Measurements from ENCODE around the gene RNF14. TPM values are rescaled to one million over a fixed set of nuclear protein-coding genes. Genes with fewer than 3 reads are reported as not detected.

Gene RNF14
- total and polyA plus RNA-seq, 2 donors = 31.9 to 42.6 TPM

DNA sequence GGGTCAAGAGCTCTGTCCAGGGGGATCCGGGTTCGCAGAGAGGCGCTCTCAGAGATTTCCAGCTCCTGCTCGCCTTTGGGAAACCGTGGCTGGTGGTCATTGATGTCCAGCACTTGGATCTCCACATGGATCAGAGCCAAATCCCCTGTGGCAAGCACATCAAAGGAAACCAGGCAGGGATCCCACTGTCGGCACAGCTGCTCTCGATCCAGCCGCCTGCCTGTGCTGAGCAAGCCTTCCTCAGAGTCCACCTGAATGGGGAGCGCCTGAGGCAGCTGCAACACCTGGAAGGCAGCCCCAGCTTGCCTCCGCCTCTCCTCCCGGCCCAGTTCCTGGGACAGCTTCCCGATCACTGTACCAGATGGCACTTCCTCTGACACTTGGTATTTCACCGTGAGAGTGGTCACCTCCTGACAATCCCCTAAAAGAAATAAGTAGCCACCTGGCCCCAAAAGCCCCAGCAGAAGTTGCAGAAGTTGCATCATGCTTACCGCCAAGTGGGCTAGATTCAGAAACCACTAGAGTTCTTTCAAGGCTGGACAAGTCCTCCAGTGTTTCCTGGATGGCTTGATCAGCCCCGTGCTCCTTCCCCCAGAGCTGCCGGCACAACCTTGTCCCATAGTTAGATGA lies 11.4 kb upstream of the RNF14 start:
- H3K27ac ChIP-seq (ENCODE audit: low read depth in 1 of 2, low read length in 1 of 2) = peak overlapping the region in 1 of 2 donors; percentile 7
- no peaks in the 10 kb centered on the region for H3K27me3 ChIP-seq (ENCODE audit: control insufficient read depth in 2 of 2, insufficient read depth in 1 of 2, low read length in 1 of 2)
- peaks cover 0 to 2% of the 10 kb centered on the region in 2 donors for H3K9me3 ChIP-seq (ENCODE audit: control insufficient read depth in 2 of 2, insufficient read depth in 1 of 2, low read length in 1 of 2)
- 72% methylated on average over 16 of the region's 16 CpGs for WGBS
- H3K36me3 ChIP-seq (ENCODE audit: control insufficient read depth in 2 of 2, insufficient read depth in 2 of 2, low read length in 1 of 2) = no peaks in the 10 kb centered on the region
- H3K4me3 ChIP-seq (ENCODE audit: low read length in 2 of 2) = no peak overlapping the region
- no peak for DNase-seq (ENCODE audit: low read depth in 6 of 9, low spot score in 9 of 9)
- H3K4me1 ChIP-seq (ENCODE audit: control insufficient read depth in 2 of 2, insufficient read depth in 2 of 2, low read length in 2 of 2) = peaks cover 13 to 38% of the 10 kb centered on the region in 2 donors

DNA sequence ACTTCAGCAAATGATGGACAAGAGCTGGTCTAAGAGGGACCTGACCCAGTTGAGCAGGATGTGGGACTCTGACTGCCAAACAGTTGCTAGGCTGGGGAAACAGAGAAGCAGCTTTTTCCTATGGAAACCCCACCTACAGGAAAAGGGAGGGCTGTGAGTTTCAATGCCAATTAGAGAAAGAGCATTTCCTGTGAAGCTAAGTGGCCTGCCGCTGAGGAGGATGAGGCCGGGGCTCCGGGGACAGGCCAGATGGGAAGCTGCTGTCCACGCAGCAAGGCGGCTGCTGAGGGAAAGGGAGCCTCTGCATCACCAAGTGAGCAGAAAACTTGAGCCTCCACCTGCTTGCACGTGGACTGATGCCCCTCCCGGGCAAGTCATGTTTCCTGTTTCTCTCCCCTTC lies 10.8 kb upstream of the RNF14 start, which contains the start of gene PCDH12:
TSS of gene PCDH12 (minus strand) at position 90 of the 400 bp plus-strand sequence. CDS start 351 bp downstream, outside the sequence.
- Histone ChIP-seq H3K36me3 (ENCODE audit: control insufficient read depth in 2 of 2, insufficient read depth in 2 of 2, low read length in 1 of 2) (no peaks in the 10 kb centered on the region), H3K4me3 (ENCODE audit: low read length in 2 of 2) (no peak within 1 kb of the TSS), H3K27me3 (ENCODE audit: control insufficient read depth in 2 of 2, insufficient read depth in 1 of 2, low read length in 1 of 2) (no peaks in the 10 kb centered on the region), H3K9me3 (ENCODE audit: control insufficient read depth in 2 of 2, insufficient read depth in 1 of 2, low read length in 1 of 2) (peaks cover 0 to 2% of the 10 kb centered on the region in 2 donors), H3K27ac (ENCODE audit: low read depth in 1 of 2, low read length in 1 of 2) (peak within 1 kb of the TSS in 1 of 2 donors; percentile 13), H3K4me1 (ENCODE audit: control insufficient read depth in 2 of 2, insufficient read depth in 2 of 2, low read length in 2 of 2) (peaks cover 13 to 38% of the 10 kb centered on the region in 2 donors)
- WGBS = 10% methylated on average over 7 of the region's 7 CpGs
- peak in 1 of 9 donors; percentile 34 for DNase-seq (ENCODE audit: low read depth in 6 of 9, low spot score in 9 of 9)

DNA sequence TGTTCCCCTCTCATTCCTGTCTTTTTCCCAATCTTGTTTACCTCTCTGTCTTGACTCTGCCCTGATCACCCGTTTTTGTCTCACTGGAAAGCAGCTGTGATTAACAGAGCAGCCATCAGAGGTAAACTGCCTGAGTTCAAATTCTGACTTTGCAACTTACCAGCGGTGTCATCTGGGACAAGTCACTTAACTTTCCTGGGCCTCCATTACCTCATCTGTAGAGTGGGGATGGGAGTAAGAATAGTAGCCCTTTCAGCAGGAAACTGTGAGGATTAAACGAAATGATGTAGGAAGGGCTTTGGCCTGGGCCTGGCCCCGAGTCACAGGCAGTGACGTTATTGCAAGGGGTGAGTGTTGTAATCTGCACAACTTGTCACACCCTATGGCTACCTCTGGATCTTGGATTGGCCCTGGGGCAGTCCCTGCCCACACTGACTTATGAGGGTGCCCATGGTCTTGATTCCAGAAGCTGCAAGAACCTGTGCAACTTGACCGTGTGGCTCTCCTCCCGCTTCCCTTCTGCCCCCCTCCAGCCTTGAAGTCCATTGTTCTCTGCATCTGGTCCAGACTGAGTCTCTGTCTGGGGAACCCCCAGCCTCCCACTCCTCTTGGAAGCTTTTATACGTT lies 10.2 kb upstream of the RNF14 start:
- Histone ChIP-seq H3K4me3 (ENCODE audit: low read length in 2 of 2) (no peak overlapping the region), H3K4me1 (ENCODE audit: control insufficient read depth in 2 of 2, insufficient read depth in 2 of 2, low read length in 2 of 2) (peaks cover 13 to 38% of the 10 kb centered on the region in 2 donors), H3K9me3 (ENCODE audit: control insufficient read depth in 2 of 2, insufficient read depth in 1 of 2, low read length in 1 of 2) (peaks cover 0 to 2% of the 10 kb centered on the region in 2 donors), H3K27me3 (ENCODE audit: control insufficient read depth in 2 of 2, insufficient read depth in 1 of 2, low read length in 1 of 2) (no peaks in the 10 kb centered on the region), H3K36me3 (ENCODE audit: control insufficient read depth in 2 of 2, insufficient read depth in 2 of 2, low read length in 1 of 2) (no peaks in the 10 kb centered on the region), H3K27ac (ENCODE audit: low read depth in 1 of 2, low read length in 1 of 2) (peak overlapping the region in 1 of 2 donors; percentile 13)
- DNase-seq (ENCODE audit: low read depth in 6 of 9, low spot score in 9 of 9) = no peak
- 90% methylated on average over 8 of the region's 8 CpGs for WGBS

DNA sequence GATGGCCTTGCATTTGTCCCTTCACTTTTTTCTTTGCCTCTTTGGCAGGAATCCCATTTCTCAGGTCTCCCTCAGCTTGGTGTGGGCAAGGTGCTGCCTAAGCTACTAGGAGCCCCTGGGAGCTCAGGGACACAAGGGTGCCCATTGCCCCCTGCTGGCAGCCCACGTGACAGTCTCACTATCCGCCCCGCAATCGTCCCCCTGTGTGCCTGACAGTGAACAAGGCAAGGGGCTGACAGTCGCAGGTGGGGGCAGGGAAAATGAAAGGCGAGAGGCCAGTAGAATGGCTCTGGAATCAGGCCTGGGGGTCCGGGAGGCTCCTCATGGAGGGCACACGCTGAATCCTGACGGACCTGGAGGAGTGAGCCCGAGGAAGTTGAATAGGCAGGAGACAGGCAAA lies 8.9 kb upstream of the RNF14 start:
- Histone ChIP-seq H3K27me3 (ENCODE audit: control insufficient read depth in 2 of 2, insufficient read depth in 1 of 2, low read length in 1 of 2) (no peaks in the 10 kb centered on the region), H3K4me1 (ENCODE audit: control insufficient read depth in 2 of 2, insufficient read depth in 2 of 2, low read length in 2 of 2) (peaks cover 13 to 38% of the 10 kb centered on the region in 2 donors), H3K36me3 (ENCODE audit: control insufficient read depth in 2 of 2, insufficient read depth in 2 of 2, low read length in 1 of 2) (no peaks in the 10 kb centered on the region), H3K27ac (ENCODE audit: low read depth in 1 of 2, low read length in 1 of 2) (no peak overlapping the region), H3K9me3 (ENCODE audit: control insufficient read depth in 2 of 2, insufficient read depth in 1 of 2, low read length in 1 of 2) (peaks cover 0 to 2% of the 10 kb centered on the region in 2 donors), H3K4me3 (ENCODE audit: low read length in 2 of 2) (no peak overlapping the region)
- DNase-seq (ENCODE audit: low read depth in 6 of 9, low spot score in 9 of 9) = peak in 3 of 9 donors; percentile 33 to 56 (median 44)
- WGBS = 82% methylated on average over 10 of the region's 10 CpGs

DNA sequence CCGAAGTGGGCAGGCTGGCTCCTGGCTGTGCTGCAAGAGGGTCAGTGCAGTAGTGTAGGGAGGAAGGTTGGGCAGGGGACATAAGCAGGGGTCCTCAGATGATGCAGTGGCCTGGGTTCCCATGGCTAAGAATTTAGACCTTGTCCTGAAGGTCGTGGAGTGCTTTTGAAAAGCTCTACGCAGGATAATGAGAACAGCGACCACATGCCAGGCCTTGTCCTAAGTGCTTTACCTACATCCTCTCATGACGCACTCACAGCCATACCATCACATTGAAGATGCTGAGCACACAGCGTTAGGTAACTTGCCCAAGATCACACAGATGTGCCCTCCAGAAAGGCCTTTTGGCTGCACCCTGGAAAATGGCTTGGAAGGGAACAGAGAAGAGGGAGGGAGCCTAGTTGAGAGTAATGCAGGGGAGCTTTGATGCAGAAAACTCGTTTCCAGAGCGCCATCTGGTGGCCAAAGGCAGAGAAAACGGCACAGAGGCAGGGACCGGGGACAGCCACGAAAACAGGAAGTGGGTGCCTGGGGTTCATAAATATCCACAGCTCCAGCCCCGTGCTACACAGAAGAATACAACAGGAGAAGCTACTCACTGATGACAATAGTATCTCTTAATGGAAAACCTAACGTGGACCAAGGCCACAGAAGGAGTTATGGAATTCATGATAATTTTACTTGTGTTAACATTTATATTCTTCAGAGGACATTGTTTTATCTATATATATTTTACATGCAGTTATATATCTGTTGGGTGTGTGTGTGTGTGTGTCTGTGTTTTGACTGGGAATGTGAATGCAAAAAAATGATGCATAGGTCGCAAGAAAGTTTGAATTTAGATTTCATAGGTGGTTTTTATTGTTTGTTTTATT lies 8.2 kb upstream of the RNF14 start:
- WGBS = 33% methylated on average over 14 of the region's 14 CpGs
- peaks cover 0 to 2% of the 10 kb centered on the region in 2 donors for H3K9me3 ChIP-seq (ENCODE audit: control insufficient read depth in 2 of 2, insufficient read depth in 1 of 2, low read length in 1 of 2)
- peak overlapping the region in 1 of 2 donors; percentile 57 for H3K27ac ChIP-seq (ENCODE audit: low read depth in 1 of 2, low read length in 1 of 2)
- H3K27me3 ChIP-seq (ENCODE audit: control insufficient read depth in 2 of 2, insufficient read depth in 1 of 2, low read length in 1 of 2) = no peaks in the 10 kb centered on the region
- peaks cover 13 to 38% of the 10 kb centered on the region in 2 donors for H3K4me1 ChIP-seq (ENCODE audit: control insufficient read depth in 2 of 2, insufficient read depth in 2 of 2, low read length in 2 of 2)
- peak overlapping the region in 1 of 2 donors; percentile 3 for H3K4me3 ChIP-seq (ENCODE audit: low read length in 2 of 2)
- peak; percentile 80 to 99 (median 95) for DNase-seq (ENCODE audit: low read depth in 6 of 9, low spot score in 9 of 9)
- no peaks in the 10 kb centered on the region for H3K36me3 ChIP-seq (ENCODE audit: control insufficient read depth in 2 of 2, insufficient read depth in 2 of 2, low read length in 1 of 2)

DNA sequence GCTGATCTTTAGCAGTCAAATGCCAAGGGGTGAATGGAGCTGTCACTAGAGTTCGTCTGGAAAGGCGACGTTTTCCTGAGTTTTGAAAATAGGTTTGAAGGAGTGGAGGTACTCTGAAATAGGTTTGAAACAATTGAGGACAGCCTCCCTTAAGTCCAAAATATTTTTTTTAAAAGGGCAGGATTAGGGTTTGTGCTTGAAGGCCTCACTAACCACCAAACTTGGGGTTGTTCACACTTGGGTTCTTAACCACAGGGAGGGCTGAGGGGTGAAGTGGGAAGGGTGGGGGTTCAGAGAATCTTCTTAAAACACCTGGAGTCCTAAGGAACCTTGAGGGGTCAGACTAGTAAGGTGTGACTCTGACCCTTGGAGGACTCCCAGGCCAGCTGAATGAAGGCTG lies 7.4 kb upstream of the RNF14 start:
- 95% methylated on average over 3 of the region's 3 CpGs for WGBS
- Histone ChIP-seq H3K9me3 (ENCODE audit: control insufficient read depth in 2 of 2, insufficient read depth in 1 of 2, low read length in 1 of 2) (peaks cover 0 to 2% of the 10 kb centered on the region in 2 donors), H3K27me3 (ENCODE audit: control insufficient read depth in 2 of 2, insufficient read depth in 1 of 2, low read length in 1 of 2) (no peaks in the 10 kb centered on the region), H3K4me3 (ENCODE audit: low read length in 2 of 2) (no peak overlapping the region), H3K27ac (ENCODE audit: low read depth in 1 of 2, low read length in 1 of 2) (peak overlapping the region in 1 of 2 donors; percentile 42), H3K4me1 (ENCODE audit: control insufficient read depth in 2 of 2, insufficient read depth in 2 of 2, low read length in 2 of 2) (peaks cover 13 to 38% of the 10 kb centered on the region in 2 donors), H3K36me3 (ENCODE audit: control insufficient read depth in 2 of 2, insufficient read depth in 2 of 2, low read length in 1 of 2) (no peaks in the 10 kb centered on the region)
- no peak for DNase-seq (ENCODE audit: low read depth in 6 of 9, low spot score in 9 of 9)

GRCh38 chr5:141963701-141964100 lies 5.2 kb upstream of the RNF14 start:
- no peak overlapping the region for H3K4me3 ChIP-seq (ENCODE audit: low read length in 2 of 2)
- H3K36me3 ChIP-seq (ENCODE audit: control insufficient read depth in 2 of 2, insufficient read depth in 2 of 2, low read length in 1 of 2) = no peaks in the 10 kb centered on the region
- H3K4me1 ChIP-seq (ENCODE audit: control insufficient read depth in 2 of 2, insufficient read depth in 2 of 2, low read length in 2 of 2) = peaks cover 10 to 26% of the 10 kb centered on the region in 2 donors
- no peak overlapping the region for H3K27ac ChIP-seq (ENCODE audit: low read depth in 1 of 2, low read length in 1 of 2)
- H3K9me3 ChIP-seq (ENCODE audit: control insufficient read depth in 2 of 2, insufficient read depth in 1 of 2, low read length in 1 of 2) = no peaks in the 10 kb centered on the region
- no peak for DNase-seq (ENCODE audit: low read depth in 6 of 9, low spot score in 9 of 9)
- H3K27me3 ChIP-seq (ENCODE audit: control insufficient read depth in 2 of 2, insufficient read depth in 1 of 2, low read length in 1 of 2) = no peaks in the 10 kb centered on the region
- 56% methylated on average over 3 of the region's 3 CpGs for WGBS

- no peak for DNase-seq (ENCODE audit: low read depth in 6 of 9, low spot score in 9 of 9)
- H3K27me3 ChIP-seq (ENCODE audit: control insufficient read depth in 2 of 2, insufficient read depth in 1 of 2, low read length in 1 of 2) = no peaks in the 10 kb centered on the region
- no peak overlapping the region for H3K4me3 ChIP-seq (ENCODE audit: low read length in 2 of 2)
- WGBS = 82% methylated on average over 7 of the region's 7 CpGs
- H3K36me3 ChIP-seq (ENCODE audit: control insufficient read depth in 2 of 2, insufficient read depth in 2 of 2, low read length in 1 of 2) = no peaks in the 10 kb centered on the region
- H3K9me3 ChIP-seq (ENCODE audit: control insufficient read depth in 2 of 2, insufficient read depth in 1 of 2, low read length in 1 of 2) = no peaks in the 10 kb centered on the region
- peaks cover 9 to 25% of the 10 kb centered on the region in 2 donors for H3K4me1 ChIP-seq (ENCODE audit: control insufficient read depth in 2 of 2, insufficient read depth in 2 of 2, low read length in 2 of 2)
- no peak overlapping the region for H3K27ac ChIP-seq (ENCODE audit: low read depth in 1 of 2, low read length in 1 of 2)
Observed at GRCh38 chr5:141965071-141965470, 3.8 kb upstream of the RNF14 start.

Data from thymus (tissue), 11 donors.